Common myeloid progenitor, CD34-positive (primary cell): ENCODE data around the gene POLR1A.

Experiments
- CTCF ChIA-PET: fragments of 350-600 bp; sonication (Branson Sonifier 250); formaldehyde crosslinking; loops from one replicate; lab custom pipeline; 2021; ENCODE audit warnings: antibody characterized with exemption; lab: Charles Lee
- POLR2A ChIA-PET: fragments of 350-600 bp; sonication (Branson Sonifier 250); formaldehyde crosslinking; loops from one replicate; lab custom pipeline; 2021; ENCODE audit warnings: antibody characterized with exemption; lab: Charles Lee
- DNase-seq, 3 donors: peaks; one replicate each; pipeline versions ENCODE4 v3.0.0 to v3.0.0-alpha.2; 2013
- H3K27ac ChIP-seq, 2 experiments: 1 replicate in 1 of 2; 2 replicates in 1 of 2; pipeline ENCODE4 v1.7.0; 2013; ENCODE audit warnings: inconsistent platforms in 2 of 2, low read length in 2 of 2, mild to moderate bottlenecking in 2 of 2, low read depth in 1 of 2, moderate library complexity in 1 of 2; ENCODE audit not compliant: severe bottlenecking in 2 of 2, insufficient read depth in 1 of 2, poor library complexity in 1 of 2
- H3K27me3 ChIP-seq, 5 experiments: replicated peaks in 2 of 5; 1 replicate in 3 of 5; 2 replicates in 2 of 5; pipeline versions ENCODE4 v1.6.1 to v1.7.0; 2013; ENCODE audit warnings: low read length in 4 of 5, mild to moderate bottlenecking in 2 of 5, moderate library complexity in 2 of 5, inconsistent platforms in 1 of 5; ENCODE audit not compliant: insufficient read depth in 5 of 5, control insufficient read depth in 4 of 5
- H3K36me3 ChIP-seq, 4 experiments: 1 replicate in 2 of 4; 2 replicates in 2 of 4; pipeline versions ENCODE4 v1.6.1 to v1.7.0; 2013; ENCODE audit warnings: low read length in 3 of 4, control low read depth in 1 of 4, mild to moderate bottlenecking in 1 of 4; ENCODE audit not compliant: control insufficient read depth in 4 of 4, insufficient read depth in 4 of 4
- H3K4me1 ChIP-seq, 4 experiments: 1 replicate in 3 of 4; 2 replicates in 1 of 4; pipeline versions ENCODE4 v1.6.1 to v1.7.1; 2013; ENCODE audit warnings: low read length in 3 of 4, mild to moderate bottlenecking in 3 of 4, control low read depth in 1 of 4, inconsistent platforms in 1 of 4, moderate library complexity in 1 of 4; ENCODE audit not compliant: control insufficient read depth in 4 of 4, insufficient read depth in 4 of 4; ENCODE audit errors: control extremely low read depth in 1 of 4
- H3K4me3 ChIP-seq, 7 experiments: 1 replicate in 4 of 7; 2 replicates in 3 of 7; pipeline versions ENCODE4 v1.5.1 to v1.7.0; 2013; ENCODE audit warnings: mild to moderate bottlenecking in 7 of 7, low read length in 6 of 7, moderate library complexity in 6 of 7, inconsistent platforms in 2 of 7, low read depth in 2 of 7, control low read depth in 1 of 7; ENCODE audit not compliant: insufficient read depth in 4 of 7, control insufficient read depth in 1 of 7; ENCODE audit errors: extremely low read depth in 1 of 7
- H3K9me3 ChIP-seq, 5 experiments: 1 replicate in 4 of 5; 2 replicates in 1 of 5; pipeline versions ENCODE4 v1.6.1 to v1.7.1; 2013; ENCODE audit warnings: low read length in 4 of 5, mild to moderate bottlenecking in 2 of 5, inconsistent platforms in 1 of 5, low read depth in 1 of 5, moderate library complexity in 1 of 5; ENCODE audit not compliant: control insufficient read depth in 4 of 5, insufficient read depth in 2 of 5; ENCODE audit errors: control extremely low read depth in 1 of 5
- WGBS: methylation state at CpG from one replicate; pipeline ENCODE4 v1.1.5; 2013; ENCODE audit not compliant: insufficient coverage; 5-methylcytosine and 5-hydroxymethylcytosine counted together

The POLR1A gene

DNA sequence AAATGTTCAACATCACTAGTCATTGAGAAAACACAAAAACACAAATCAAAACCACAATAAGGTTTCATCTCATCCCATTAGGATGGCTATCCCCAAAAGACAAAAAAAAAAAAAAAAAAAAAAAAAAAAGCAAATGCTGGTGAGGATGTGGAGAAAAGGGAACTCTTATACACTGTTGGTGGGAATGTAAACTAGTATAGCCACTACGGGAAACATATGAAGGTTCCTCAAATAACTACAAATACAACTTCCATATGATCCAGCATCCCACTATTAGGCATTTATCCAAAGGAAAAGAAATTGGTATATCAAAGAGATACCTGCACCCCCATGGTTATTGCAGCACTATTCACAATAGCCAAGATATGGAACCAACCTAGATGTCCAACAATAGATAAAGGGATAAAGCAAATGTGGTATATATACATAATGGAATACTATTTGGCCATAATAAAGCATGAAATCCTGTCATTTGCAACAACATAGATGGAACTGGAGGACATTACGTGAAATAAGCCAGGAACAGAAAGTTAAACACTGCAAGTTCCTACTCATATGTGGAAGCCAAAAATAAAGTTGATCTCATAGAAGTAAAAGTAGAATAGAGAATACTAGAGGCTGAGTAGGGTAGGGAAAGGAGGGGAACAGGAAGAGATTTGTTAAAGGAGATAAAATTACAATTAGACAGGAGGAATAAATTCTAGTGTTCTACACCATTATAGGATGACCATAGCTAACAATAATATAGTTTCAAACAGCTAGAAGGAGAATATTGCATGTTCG lies 8.4 kb downstream of the POLR1A start:
- CTCF ChIA-PET = interaction anchor here (3.9 kb wide), 1 partner anchor 8 kb away, joined by 12 read pairs; no protein-coding TSS in a partner anchor
- peak overlapping the region in 1 of 2 experiments; percentile 35 for H3K27ac ChIP-seq
- no peaks in the 10 kb centered on the region for H3K9me3 ChIP-seq
- no peaks in the 10 kb centered on the region for H3K4me1 ChIP-seq
- DNase-seq = no peak
- H3K27me3 ChIP-seq = no peaks in the 10 kb centered on the region
- WGBS = 100% methylated on average over 1 of the region's 3 CpGs
- H3K4me3 ChIP-seq = no peak overlapping the region
- peaks cover 5 to 64% (median 45%) of the 10 kb centered on the region in 4 experiments for H3K36me3 ChIP-seq
- POLR2A ChIA-PET = interaction anchor here (1.1 kb wide), 1 partner anchor 208 kb away, joined by 3 read pairs; no protein-coding TSS in a partner anchor

DNA sequence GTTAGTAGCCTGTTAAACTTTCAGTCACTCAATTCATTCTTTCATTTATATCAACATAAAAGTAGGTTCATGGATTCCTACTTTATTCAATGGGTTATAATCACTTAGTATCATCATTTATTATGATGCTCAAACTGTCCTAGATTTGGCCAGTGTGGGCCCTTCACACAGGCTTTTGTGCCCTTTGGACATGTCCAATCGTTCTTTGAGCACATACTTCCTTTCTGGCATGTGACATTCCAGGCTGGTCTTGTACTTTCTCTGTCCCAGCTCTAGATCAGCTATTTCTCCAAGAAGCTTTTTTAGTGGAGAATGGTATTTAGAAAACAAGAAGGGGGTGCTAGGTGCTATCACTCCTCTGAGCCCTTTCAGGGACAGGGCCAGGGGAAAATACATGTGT lies 11.5 kb downstream of the POLR1A start:
- POLR2A ChIA-PET = no interaction called here
- WGBS = 100% methylated on average over 1 of the region's 1 CpG

DNA sequence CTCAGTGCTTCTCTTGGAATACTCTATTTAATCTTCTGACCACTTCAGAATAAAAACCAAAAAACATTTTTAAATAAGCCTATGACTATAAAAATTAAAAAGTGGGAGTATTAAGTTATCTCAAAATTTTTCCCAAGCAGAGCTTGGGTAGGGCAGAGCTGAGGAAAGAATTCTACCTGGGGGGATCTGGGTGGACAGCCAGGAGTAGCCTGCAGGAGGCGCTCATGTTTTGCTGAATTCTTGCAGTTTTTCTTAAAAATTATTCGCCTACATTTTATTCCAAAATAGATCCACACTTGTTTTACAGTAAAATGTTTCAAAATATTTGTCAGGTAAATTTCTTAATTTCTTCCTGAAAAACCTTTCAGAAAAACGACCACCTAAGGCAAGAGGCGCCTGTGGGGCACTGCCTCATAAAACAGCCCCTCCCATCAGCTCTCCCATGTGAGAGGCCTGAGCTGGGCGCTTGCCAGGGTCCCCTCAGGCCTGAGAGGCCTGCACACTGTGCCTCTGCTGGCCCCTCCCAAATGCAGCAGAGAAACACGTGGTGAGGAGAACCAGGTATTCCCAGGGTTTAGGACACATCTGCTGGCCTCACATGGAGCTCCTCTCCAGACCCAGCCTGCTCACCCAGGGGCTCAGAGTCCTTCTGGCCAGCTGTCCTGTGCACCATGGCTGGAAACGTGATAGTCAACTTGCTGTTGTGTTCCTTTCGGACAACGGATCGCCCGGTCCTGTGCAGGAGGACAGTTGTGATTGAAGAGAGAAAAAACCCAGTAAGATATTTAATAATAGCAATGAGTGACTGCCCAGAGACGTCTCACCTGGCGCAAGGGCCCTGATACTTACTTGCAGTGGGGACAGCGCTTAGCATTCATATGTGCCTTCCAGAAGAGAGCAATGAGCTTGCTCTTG lies 17.5 kb downstream of the POLR1A start:
- 96% methylated on average over 7 of the region's 14 CpGs for WGBS
- no peaks in the 10 kb centered on the region for H3K27me3 ChIP-seq

More for the DNA sequence above, 11.5 kb downstream of the POLR1A start:
- Histone ChIP-seq H3K27me3 (no peaks in the 10 kb centered on the region), H3K9me3 (no peaks in the 10 kb centered on the region), H3K4me1 (no peaks in the 10 kb centered on the region), H3K27ac (no peak overlapping the region), H3K4me3 (no peak overlapping the region), H3K36me3 (peaks cover 4 to 67% (median 47%) of the 10 kb centered on the region in 4 experiments)
- no peak for DNase-seq
- CTCF ChIA-PET = interaction anchor here (2.0 kb wide), 1 partner anchor 15 kb away, joined by 7 read pairs; no protein-coding TSS in a partner anchor

DNA sequence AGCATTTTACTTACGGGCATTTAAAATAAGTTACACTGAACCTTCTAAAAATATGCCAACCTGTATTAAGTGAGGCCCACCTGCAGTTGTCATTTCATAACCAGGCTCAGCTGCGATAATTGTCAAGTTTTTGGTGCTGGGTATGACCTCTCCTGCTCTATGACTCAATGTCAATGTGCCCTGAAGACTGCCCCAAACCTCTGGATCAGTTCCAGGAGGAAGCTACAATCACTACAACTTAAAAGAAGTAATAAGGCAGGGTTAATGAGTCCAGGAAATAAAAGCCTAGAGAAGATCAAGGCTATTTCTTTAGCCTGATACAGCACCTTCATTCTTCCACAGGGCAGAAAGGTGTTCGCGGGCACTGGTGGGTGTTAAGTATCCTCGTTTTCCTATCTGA lies 22.9 kb downstream of the POLR1A start:
- no peak overlapping the region for H3K4me3 ChIP-seq
- H3K27me3 ChIP-seq = no peaks in the 10 kb centered on the region
- 100% methylated on average over 2 of the region's 5 CpGs for WGBS
- DNase-seq = no peak
- H3K4me1 ChIP-seq = peaks cover 0 to 14% (median 6%) of the 10 kb centered on the region in 4 experiments
- peaks cover 9 to 62% (median 46%) of the 10 kb centered on the region in 4 experiments for H3K36me3 ChIP-seq
- ChIA-PET CTCF (interaction anchor here (0.8 to 10.8 kb wide), 3 partner anchors 23 to 257 kb away, joined by 3 to 265 read pairs (median 3); partner anchors contain the start of gene ST3GAL5), POLR2A (no interaction called here)
- H3K27ac ChIP-seq = no peak overlapping the region
- no peaks in the 10 kb centered on the region for H3K9me3 ChIP-seq

More for the DNA sequence above, 17.5 kb downstream of the POLR1A start:
- Histone ChIP-seq H3K27ac (no peak overlapping the region), H3K36me3 (peaks cover 9 to 63% (median 50%) of the 10 kb centered on the region in 4 experiments), H3K4me1 (no peaks in the 10 kb centered on the region), H3K4me3 (no peak overlapping the region), H3K9me3 (no peaks in the 10 kb centered on the region)
- POLR2A ChIA-PET = no interaction called here
- CTCF ChIA-PET = interaction anchor here (1.1 to 2.9 kb wide), 9 partner anchors 7 to 364 kb away, joined by 3 to 12 read pairs (median 4); partner anchors contain the start of genes POLR1A and PTCD3
- DNase-seq = peak in 1 of 3 donors; percentile 14

- Histone ChIP-seq H3K36me3 (peaks cover 14 to 71% (median 50%) of the 10 kb centered on the region in 4 experiments), H3K4me3 (no peak overlapping the region), H3K4me1 (peaks cover 0 to 14% (median 6%) of the 10 kb centered on the region in 4 experiments), H3K27me3 (no peaks in the 10 kb centered on the region), H3K27ac (no peak overlapping the region), H3K9me3 (no peaks in the 10 kb centered on the region)
- CTCF ChIA-PET = interaction anchor here (2.3 to 10.8 kb wide), 2 partner anchors 7 to 256 kb away, joined by 12 to 265 read pairs; no protein-coding TSS in a partner anchor
- 100% methylated on average over 2 of the region's 4 CpGs for WGBS
- POLR2A ChIA-PET = interaction anchor here (0.6 kb wide), 2 partner anchors 59 to 193 kb away, joined by 3 to 4 read pairs; no protein-coding TSS in a partner anchor
- DNase-seq = no peak
These were observed 24.0 kb downstream of the POLR1A start for GRCh38 chr2:86081724-86082123.

DNA sequence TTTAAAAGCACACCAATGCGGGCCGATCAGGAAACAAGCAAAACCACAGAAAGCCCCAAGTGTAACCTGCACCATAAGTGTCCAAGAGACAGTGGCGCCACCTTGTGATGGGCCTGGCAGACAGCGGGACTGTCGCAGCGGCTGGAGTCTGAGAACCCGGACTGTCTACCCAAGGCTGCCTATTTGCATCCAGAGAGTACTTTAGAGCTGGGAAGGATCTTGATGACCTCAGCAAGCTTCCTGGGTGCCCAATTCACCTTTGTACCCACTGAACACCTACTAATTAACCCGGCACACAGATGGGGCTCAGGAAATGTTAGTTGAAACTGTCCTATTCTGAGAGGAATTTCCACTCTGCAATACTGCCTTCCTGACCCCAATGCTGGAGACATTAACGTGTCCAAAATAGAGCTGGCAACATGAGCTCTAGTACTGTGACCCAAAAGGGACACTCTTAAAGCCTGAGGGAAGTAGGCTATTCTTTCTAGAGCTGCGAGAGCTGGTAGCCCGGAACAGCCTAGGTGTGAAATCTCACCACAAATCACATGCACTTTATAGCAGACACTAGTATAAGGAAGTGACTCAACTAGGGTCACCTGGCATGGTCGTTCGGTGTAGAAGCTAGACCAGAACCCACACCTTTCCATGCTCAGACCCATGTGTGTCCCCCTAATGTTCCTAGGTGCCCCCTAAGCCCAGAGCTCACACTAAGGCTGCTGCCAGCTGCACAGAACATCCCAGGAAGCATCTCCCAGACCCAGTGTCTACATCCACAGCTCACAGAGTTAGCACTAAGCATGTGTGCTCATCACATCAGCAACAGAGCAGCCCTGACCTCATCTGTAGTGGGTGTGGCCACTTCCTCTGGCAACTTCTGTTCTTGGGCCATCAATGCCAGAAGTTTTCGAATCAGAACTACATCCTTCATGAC lies 25.4 kb downstream of the POLR1A start:
- 40% methylated on average over 10 of the region's 14 CpGs for WGBS
- ChIA-PET CTCF (interaction anchor here (0.7 to 10.8 kb wide), 22 partner anchors 9 to 351 kb away, joined by 3 to 265 read pairs (median 6); partner anchors contain the start of gene ST3GAL5), POLR2A (no interaction called here)
- H3K27ac ChIP-seq = no peak overlapping the region
- H3K4me3 ChIP-seq = no peak overlapping the region
- peak; percentile 72 to 84 (median 83) for DNase-seq
- peaks cover 0 to 14% (median 6%) of the 10 kb centered on the region in 4 experiments for H3K4me1 ChIP-seq
- H3K27me3 ChIP-seq = no peaks in the 10 kb centered on the region
- no peaks in the 10 kb centered on the region for H3K9me3 ChIP-seq
- peaks cover 15 to 68% (median 49%) of the 10 kb centered on the region in 4 experiments for H3K36me3 ChIP-seq
